Femur (tissue), 1 donor: Measurements from ENCODE around the gene SIRPB2.
"Not testable (repeated sequence)": the region's sequence is repeated elsewhere in the genome, so short reads cannot be mapped to it uniquely, and the experiment has no call there.

ENCODE experiments used
- DNase-seq: peaks from one replicate; pipeline ENCODE4 v3.0.0-alpha.2; 2017

Gene SIRPB2

DNA sequence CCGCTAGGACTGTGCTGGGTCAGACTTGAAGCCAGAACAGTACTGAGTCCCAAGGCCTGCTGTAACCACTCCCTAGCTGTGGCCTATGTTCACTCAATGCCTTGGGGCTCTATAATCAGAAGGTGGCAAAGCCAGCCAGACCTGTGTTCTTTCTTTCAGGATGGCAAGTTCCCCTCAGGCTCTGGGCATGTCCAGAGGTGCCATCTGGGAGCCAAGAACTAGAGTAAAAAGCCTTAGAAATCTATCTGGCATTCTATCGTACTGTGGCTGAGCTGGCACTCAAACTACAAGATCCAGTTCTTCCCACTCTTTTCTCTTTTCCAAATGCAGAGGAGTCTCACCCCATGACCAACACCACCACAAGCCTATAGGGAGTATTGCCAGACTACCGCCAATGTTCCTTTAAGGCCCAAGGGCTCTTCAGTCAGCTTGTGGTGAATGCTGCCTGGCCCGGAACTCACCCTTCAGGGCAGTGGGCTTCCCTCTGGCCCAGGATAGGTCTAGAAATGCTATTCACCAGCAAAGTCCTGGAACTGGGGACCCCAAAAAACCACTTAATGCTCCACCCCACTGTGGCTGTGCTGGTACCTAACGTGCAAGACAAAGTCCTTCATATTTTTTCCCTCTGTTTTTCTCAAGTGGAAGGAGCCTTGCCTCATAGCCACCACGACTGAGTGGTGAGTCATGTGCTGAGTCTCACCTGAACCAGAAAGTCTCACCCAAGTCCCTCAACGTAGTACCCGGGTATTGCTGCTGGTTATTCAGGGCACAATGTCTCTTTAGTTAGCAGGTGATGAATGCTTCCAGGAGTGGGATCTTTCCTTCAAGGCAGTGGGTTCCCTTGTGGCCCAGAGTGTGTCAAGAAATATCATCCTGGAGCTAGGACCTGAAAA lies 8.6 kb upstream of the SIRPB2 start:
- no peak for DNase-seq

DNA sequence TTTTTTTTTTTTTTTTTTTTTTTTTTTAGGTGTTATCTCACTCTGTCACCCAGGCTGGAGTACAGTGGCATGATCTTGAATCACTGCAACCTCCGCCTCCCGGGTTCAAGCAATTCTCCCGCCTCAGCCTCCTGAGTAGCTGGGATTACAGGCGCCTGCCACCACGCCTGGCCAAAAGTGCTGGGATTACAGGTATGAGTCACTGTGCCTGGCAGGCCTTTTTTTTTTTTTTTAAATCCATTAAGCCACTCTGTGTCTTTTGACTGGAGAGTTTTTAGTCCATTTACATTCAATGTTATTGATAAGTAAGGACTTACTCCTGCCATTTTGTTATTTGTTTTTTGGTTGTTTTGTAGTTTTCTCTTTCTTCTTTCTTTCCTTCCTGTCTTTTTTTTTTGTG lies 6.2 kb upstream of the SIRPB2 start:
- not testable (repeated sequence) for DNase-seq

- no peak for DNase-seq
These were observed 5.7 kb upstream of the SIRPB2 start for GRCh38 chr20:1496930-1497329.

- DNase-seq: no peak
These were observed 3.2 kb upstream of the SIRPB2 start for GRCh38 chr20:1494436-1494835.

DNA sequence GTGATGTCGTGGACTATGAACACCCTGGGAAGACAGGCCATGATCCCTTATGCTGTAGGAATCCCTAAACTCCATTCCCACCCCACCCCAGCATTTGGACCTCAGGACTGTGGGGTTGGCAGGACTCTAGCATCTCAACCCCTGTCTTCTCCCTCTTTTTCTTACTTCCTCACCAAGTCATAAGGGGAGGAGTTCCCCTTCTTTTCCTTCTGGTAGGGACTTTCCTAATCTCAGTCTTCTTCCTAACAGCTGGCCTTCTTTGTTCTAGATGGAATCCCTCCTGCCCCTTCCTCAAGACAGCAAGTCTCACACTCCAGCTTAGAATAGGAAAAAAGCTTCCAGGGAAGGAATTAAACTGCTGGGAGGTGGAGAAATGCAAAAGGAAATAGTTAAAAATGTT lies 2.3 kb upstream of the SIRPB2 start:
- no peak for DNase-seq

DNA sequence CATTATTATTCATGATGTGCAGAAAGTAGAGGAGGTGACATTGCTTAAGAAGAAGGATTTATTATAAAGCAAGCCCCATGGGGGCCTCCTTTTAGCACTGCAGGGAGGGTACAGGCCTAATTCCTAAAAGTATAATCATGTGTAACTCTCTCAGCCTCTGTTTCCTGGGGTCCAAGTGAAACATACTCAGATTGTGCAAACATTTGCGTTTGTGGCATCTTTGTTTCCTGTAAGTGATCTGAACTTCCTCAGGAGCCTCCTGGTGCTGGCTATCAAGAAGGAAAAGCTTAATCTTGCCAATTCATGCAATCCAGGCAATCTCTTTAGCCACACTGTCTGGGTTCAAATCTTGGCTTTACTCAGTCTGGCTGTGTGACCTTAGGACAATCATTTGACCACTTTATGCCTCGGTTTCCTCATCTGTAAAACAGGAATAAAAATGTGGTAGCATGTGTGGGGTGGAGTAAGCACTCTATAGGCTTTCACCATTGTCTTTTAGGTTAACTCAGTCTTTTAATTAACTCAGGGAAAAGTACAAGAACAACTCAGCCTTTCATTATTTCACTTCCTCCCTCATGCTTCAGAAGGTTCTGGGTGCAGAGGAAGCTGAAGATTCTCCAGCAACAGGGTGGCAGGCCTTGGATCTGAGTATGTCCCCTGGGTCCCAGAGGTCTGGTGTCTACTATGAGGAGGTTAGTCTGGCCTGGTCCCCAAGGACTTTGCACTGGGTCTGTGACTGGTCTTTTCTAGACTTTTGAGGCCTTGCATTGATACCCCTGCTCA lies 831 bp upstream of the SIRPB2 start:
- no peak for DNase-seq

DNA sequence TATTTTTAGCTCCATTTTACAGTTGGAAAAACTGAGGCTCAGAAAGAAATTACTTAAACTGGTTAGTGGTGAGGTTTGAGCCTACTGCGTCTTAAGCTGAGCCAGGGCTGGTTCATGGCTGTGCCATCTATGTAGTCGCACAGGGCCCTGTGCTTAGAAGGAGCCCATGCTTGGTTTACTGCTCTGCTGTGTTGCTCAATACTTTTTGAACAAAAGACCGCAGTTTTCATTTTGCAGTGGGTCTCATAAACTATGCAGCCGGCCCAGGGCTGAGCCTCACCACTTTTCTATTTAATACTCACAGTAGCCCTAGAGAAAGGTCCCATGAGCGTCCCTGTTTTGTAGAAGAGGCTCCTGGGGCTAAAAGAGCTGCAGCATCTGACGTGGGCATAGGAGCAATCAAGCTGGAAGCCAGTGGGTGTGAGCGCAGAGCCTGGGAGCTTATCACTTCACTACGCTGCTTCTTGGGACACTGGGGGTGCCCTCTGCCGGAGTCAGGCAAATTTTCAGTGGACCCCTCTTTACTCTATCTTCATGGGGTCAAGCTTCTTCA lies 501 bp downstream of the SIRPB2 start:
- DNase-seq: no peak

DNA sequence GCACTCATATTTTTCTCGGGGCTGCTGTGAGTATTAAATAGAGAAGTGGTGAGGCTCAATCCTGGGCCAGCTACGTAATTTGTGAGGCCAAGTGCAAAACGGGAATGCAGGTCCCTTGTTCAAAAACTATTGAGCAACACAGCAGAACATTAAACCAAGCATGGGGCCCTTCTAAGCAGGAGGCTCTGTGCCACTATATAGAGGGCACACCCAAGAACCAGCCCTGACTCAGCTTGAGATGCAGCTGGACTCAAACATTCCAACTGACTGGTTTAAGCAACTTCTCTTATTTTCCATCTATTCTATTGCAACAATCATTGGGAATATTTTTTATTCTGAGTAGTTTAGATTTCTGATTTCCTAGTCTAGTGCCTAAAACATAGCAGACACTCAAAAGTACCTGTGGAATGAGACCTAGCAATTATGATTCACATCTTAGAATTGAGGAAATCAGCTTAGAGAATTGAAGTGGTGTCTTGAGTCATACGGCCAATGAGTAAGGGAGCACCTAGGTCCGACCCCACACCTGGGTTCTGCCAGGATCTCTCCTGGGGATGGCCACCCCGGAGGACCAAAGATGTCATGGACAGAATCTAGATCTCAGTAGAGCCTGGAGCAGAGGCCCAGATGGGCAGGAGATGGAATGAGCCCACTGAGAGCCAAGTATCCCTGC lies 1.3 kb downstream of the SIRPB2 start:
- no peak for DNase-seq

DNA sequence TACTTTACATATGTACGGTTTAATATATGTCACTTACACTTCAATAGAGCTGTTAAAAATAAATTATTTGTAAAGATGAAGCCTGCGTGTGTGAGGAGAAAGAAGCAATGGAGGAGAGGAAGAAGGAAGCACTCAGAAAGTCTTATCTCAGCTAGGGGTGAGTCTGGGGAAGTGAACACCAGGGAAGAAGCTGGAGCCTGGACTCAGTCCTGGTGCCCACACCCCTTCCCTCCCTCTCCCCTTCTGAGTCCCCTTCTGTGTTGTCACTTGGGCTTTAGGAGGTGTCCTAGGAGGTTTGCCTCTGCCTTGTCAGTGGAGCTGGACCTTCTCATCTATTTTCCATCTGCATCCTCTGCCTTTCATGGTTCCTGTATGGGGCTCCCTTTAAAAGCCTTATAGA lies 1.9 kb downstream of the SIRPB2 start:
- DNase-seq: no peak

DNA sequence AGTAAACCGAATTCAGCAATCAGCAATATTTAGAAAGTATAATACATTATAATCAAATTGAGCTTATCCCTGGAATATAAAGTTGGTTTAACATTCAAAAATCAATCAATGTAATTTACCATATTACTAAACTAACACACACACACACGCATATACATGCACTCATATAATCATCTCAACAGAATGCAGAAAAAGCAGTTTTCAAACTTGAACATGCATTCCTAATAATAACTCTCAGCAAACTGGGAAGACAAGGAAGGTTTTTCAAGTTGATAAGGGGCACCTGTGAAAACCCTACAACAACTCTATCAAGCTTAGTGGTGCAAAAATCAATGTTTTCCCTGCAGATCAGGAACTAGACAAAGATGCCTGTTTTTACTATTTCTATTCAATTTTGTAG lies 4.7 kb downstream of the SIRPB2 start:
- no peak for DNase-seq

DNA sequence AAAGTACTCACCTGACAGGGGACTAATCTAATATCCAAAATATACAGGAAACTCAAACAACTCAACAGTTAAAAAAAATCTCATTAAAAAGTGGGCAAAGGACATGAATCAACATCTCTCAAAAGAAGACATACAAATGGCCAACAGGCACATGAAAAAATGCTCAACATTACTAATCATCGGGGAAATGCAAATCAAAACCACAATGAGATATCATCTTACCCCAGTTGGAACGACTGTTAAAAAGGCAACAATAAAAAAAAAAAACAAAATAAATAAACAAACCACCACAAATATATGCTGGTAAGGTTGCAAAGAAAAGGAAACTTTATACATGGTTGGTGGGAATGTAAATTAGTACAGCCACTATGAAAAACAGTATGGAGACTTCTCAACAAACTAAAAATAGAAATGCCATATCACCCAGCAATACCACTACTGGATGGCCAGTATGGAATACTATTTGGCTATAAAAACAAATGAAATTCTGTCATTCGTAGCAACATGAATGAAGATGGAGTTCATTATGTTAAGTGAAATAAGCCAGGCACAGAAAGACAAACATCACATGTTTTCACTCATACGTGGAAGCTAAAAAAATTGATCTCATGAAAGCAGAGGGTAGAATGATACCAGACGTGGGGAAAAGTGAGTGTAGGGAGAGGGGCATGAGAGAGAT lies 6.6 kb downstream of the SIRPB2 start:
- no peak for DNase-seq

GRCh38 chr20:1479831-1480595 lies 11.2 kb downstream of the SIRPB2 start:
- no peak for DNase-seq

GRCh38 chr20:1478566-1478965 lies 12.7 kb downstream of the SIRPB2 start:
- no peak for DNase-seq

DNA sequence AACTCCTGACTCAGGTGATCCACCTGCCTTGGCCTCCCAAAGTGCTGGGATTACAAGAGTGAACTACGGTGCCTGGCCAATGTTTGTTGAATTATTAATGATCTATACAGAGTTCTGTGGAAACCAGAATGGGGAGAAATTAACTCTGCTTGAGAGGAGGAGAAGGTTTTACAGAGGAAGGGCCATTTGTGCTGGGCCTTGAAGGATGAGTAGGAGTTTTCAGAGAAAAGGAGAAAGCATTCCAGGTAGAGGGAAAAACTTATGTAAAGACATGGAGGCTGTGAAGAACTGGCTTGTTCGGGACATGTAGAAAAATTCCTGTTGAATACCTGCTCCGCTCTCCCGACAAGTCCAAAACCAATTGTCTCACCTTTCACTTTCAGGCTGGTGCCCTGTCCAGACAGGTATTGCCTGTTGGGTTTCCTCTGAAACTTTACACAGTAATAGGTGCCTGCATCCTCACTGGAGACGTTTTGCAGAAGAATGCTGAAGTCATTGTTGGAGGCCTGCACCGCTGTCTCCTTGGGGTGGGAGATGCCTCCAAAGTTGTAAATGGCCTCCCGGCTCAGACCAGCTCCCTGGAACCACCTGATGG lies 13.2 kb downstream of the SIRPB2 start:
- DNase-seq: no peak

DNA sequence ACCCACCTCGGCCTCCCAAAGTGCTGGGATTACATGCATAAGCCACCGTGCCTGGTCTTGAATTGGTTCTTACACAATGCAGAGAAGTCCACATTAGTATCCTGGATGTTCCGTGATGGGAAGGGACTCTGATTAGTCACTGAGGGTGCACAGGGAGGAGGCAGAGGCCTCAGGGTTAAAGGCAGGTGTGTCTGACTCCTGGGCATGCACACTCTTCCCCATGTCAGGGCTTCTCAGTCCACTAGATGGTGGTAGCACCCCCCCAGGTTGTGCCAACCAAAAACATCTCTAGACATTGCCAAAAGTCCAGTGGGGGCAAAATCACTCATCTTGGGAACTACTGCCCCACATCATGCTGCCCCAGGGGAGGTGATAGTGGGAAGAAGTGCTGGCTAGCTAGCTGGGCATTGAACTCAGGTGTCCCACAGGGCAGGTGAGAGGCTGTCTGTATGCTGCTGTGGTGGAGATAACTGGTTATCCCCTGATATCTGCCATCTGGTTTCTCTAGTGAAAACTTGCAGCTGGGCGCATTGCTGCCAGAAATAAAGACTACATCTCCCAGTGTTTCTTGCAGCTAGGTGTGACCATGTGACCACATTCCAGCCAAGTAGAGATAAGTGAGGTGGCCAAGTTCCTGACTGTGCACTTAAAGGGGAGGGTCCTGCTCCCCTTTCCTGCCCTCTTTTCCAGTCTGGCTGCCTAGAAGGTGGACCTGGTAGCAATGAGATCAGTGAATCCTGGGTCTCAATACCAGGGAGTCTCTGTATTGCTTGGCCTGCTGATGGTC lies 16.2 kb downstream of the SIRPB2 start:
- no peak for DNase-seq

DNA sequence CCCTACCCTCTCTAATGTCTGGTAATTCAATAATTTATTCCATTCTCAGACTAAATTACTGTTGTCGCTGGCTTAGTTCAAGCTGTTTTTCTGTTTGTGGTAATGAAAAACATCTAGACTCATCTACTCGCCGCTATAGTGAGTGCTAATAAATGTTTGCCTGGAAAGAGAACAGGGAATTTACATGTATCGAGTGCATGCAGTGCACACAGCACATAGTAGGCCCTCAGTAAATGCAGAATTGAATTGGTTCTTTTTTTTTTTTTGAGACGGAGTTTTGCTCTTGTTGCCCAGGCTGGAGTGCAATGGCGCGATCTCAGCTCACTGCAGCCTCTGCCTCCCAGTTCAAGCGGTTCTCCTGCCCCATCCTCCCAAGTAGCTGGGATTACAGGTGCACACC lies 16.9 kb downstream of the SIRPB2 start:
- no peak for DNase-seq

- no peak for DNase-seq
These were observed 17.7 kb downstream of the SIRPB2 start for GRCh38 chr20:1473246-1474220.

- no peak for DNase-seq
These were observed 18.5 kb downstream of the SIRPB2 start for GRCh38 chr20:1472556-1473245.

GRCh38 chr20:1471242-1471641 lies 20.0 kb downstream of the SIRPB2 start:
- DNase-seq: no peak
